ENCODE results near the gene PLCB2. TPM values are rescaled to one million over a fixed set of nuclear protein-coding genes. Genes with fewer than 3 reads are reported as not detected.

Gene PLCB2
- total RNA-seq, 1 experiment from 2014 or later: 0.84 TPM

- TF ChIP-seq CTCF (IDR thresholded peaks at IDR 0.05; ENCODE audit: unreplicated experiment): no peak
- Mint-ChIP-seq H3K4me3 (ENCODE audit: unreplicated experiment) (no peak overlapping the region), H3K27me3 (ENCODE audit: insufficient read depth, unreplicated experiment) (no peaks in the 10 kb centered on the region), H3K9me3 (ENCODE audit: unreplicated experiment) (no peaks in the 10 kb centered on the region), H3K36me3 (ENCODE audit: insufficient read depth, unreplicated experiment) (peaks cover 19% of the 10 kb centered on the region), H3K4me1 (ENCODE audit: insufficient read depth, unreplicated experiment) (peaks cover 38% of the 10 kb centered on the region), H3K27ac (ENCODE audit: low read depth, unreplicated experiment) (no peak overlapping the region)
- ChIA-PET POLR2A (interaction anchor here (5.7 kb wide), 1 partner anchor 12 kb away, joined by 62 read pairs; the partner anchor contains the start of gene CCDC9B), CTCF (interaction anchor here (0.6 to 7.5 kb wide), 14 partner anchors 7 to 110 kb away, joined by 3 to 105 read pairs (median 4); partner anchors contain the start of gene CCDC9B)
- no TSS peak for BruUV-seq (replicated peaks)
- intact Hi-C loops (cut with micrococcal nuclease): no loop called here
- DNase-seq (ENCODE audit: unreplicated experiment): no peak
These were observed 19.7 kb upstream of the PLCB2 start for GRCh38 chr15:40327457-40327856.

- ChIA-PET CTCF (interaction anchor here (0.5 to 7.5 kb wide), 6 partner anchors 13 to 100 kb away, joined by 3 to 105 read pairs (median 8); partner anchors contain the start of gene CCDC9B), POLR2A (interaction anchor here (0.6 to 5.7 kb wide), 5 partner anchors 12 to 239 kb away, joined by 3 to 62 read pairs (median 3); partner anchors contain the start of genes CCDC9B and KNSTRN)
- Mint-ChIP-seq H3K9me3 (ENCODE audit: unreplicated experiment) (no peaks in the 10 kb centered on the region), H3K27me3 (ENCODE audit: insufficient read depth, unreplicated experiment) (no peaks in the 10 kb centered on the region), H3K27ac (ENCODE audit: low read depth, unreplicated experiment) (no peak overlapping the region), H3K4me1 (ENCODE audit: insufficient read depth, unreplicated experiment) (peaks cover 41% of the 10 kb centered on the region), H3K36me3 (ENCODE audit: insufficient read depth, unreplicated experiment) (peaks cover 14% of the 10 kb centered on the region), H3K4me3 (ENCODE audit: unreplicated experiment) (no peak overlapping the region)
- DNase-seq (ENCODE audit: unreplicated experiment): no peak
- BruUV-seq (replicated peaks): no TSS peak
- TF ChIP-seq CTCF (IDR thresholded peaks at IDR 0.05; ENCODE audit: unreplicated experiment): no peak
- intact Hi-C loops (cut with micrococcal nuclease): no loop called here
These were observed 18.0 kb upstream of the PLCB2 start for GRCh38 chr15:40325700-40326099.

GRCh38 chr15:40325188-40325587 lies 17.5 kb upstream of the PLCB2 start:
- CTCF ChIA-PET: interaction anchor here (0.6 to 7.5 kb wide), 7 partner anchors 13 to 97 kb away, joined by 3 to 105 read pairs (median 6); partner anchors contain the start of gene CCDC9B
- H3K36me3 Mint-ChIP-seq (ENCODE audit: insufficient read depth, unreplicated experiment): peaks cover 14% of the 10 kb centered on the region
- no peak for TF ChIP-seq CTCF (IDR thresholded peaks at IDR 0.05; ENCODE audit: unreplicated experiment)
- no TSS peak for BruUV-seq (replicated peaks)
- H3K4me3 Mint-ChIP-seq (ENCODE audit: unreplicated experiment): peak overlapping the region; percentile 69
- H3K27me3 Mint-ChIP-seq (ENCODE audit: insufficient read depth, unreplicated experiment): no peaks in the 10 kb centered on the region
- H3K9me3 Mint-ChIP-seq (ENCODE audit: unreplicated experiment): no peaks in the 10 kb centered on the region
- no peak for DNase-seq (ENCODE audit: unreplicated experiment)
- peaks cover 38% of the 10 kb centered on the region for H3K4me1 Mint-ChIP-seq (ENCODE audit: insufficient read depth, unreplicated experiment)
- intact Hi-C loops (cut with micrococcal nuclease): no loop called here
- POLR2A ChIA-PET: interaction anchor here (0.6 to 5.7 kb wide), 6 partner anchors 11 to 244 kb away, joined by 3 to 62 read pairs (median 3); partner anchors contain the start of genes CCDC9B, KNSTRN and RPUSD2
- H3K27ac Mint-ChIP-seq (ENCODE audit: low read depth, unreplicated experiment): no peak overlapping the region

- intact Hi-C loops (cut with micrococcal nuclease): no loop called here
- no peak overlapping the region for H3K27ac Mint-ChIP-seq (ENCODE audit: low read depth, unreplicated experiment)
- peak overlapping the region; percentile 69 for H3K4me3 Mint-ChIP-seq (ENCODE audit: unreplicated experiment)
These were observed 16.5 kb upstream of the PLCB2 start for GRCh38 chr15:40323953-40324937.

More at GRCh38 chr15:40323953-40324937, 16.5 kb upstream of the PLCB2 start:
- ChIA-PET CTCF (interaction anchor here (0.6 to 7.5 kb wide), 7 partner anchors 14 to 98 kb away, joined by 3 to 123 read pairs (median 25); partner anchors contain the start of gene CCDC9B), POLR2A (interaction anchor here (0.8 to 5.7 kb wide), 6 partner anchors 11 to 245 kb away, joined by 3 to 62 read pairs (median 6); partner anchors contain the start of genes CCDC9B, KNSTRN and RPUSD2)
- Mint-ChIP-seq H3K27me3 (ENCODE audit: insufficient read depth, unreplicated experiment) (no peaks in the 10 kb centered on the region), H3K9me3 (ENCODE audit: unreplicated experiment) (no peaks in the 10 kb centered on the region), H3K4me1 (ENCODE audit: insufficient read depth, unreplicated experiment) (peaks cover 38% of the 10 kb centered on the region), H3K36me3 (ENCODE audit: insufficient read depth, unreplicated experiment) (peaks cover 14% of the 10 kb centered on the region)
- no TSS peak for BruUV-seq (replicated peaks)
- no peak for TF ChIP-seq CTCF (IDR thresholded peaks at IDR 0.05; ENCODE audit: unreplicated experiment)
- no peak for DNase-seq (ENCODE audit: unreplicated experiment)

Measured in MCF 10A (cell line).